Measurements from ENCODE around the gene RCAN3.

GRCh38 chr1:24551960-24552571 is 49.4 kb downstream of the RCAN3 start:
- TF ChIP-seq ZNF274 (IDR thresholded peaks at IDR 0.05; ENCODE audit: low read depth, low read length) (no peak), SUZ12 (IDR thresholded peaks at IDR 0.05; ENCODE audit: extremely low read depth, insufficient read depth, insufficient read length) (no peak), YY1 (IDR thresholded peaks at IDR 0.05; ENCODE audit: insufficient read depth, insufficient read length) (no peak)

Measured in NT2/D1 (cell line).